ENCODE results near the gene CXorf49B.

CXorf49B gene

GRCh38 chrX:71815906-71816156, 52.7 kb downstream of the CXorf49B start:
- DNase-seq (ENCODE audit: low read depth in 2 of 2) = no peak

All from stimulated activated CD8-positive, alpha-beta memory T cell treated with anti-CD3 and anti-CD28 coated beads, Interleukin-2, amount 100 ng/mL, for 1 hour (primary cell).